MM.1S (cell line): ENCODE data around the gene KCTD6.

Experiments
- CTCF ChIP-seq: fragments of 300-600 bp; sonication (generic); IDR thresholded peaks from 2 replicates; pipeline ENCODE4 v1.5.1; 2016; ENCODE audit warnings: antibody characterized with exemption, low read length, mixed read lengths
- EZH2 ChIP-seq: fragments of 300-600 bp; sonication (generic); optimal IDR thresholded peaks from 2 replicates; pipeline ENCODE3; 2017; ENCODE audit warnings: low read depth, mild to moderate bottlenecking, antibody characterized with exemption, low read length, mixed read lengths
- EZH2phosphoT487 ChIP-seq: fragments of 300-600 bp; sonication (generic); IDR thresholded peaks from 2 replicates; pipeline ENCODE4 v1.6.1; 2018; ENCODE audit warnings: antibody characterized with exemption, low read length

- TF ChIP-seq CTCF (no peak), EZH2 (no peak), EZH2phosphoT487 (no peak)
Observed at GRCh38 chr3:58530354-58530865, 38.5 kb downstream of the KCTD6 start.
